Spinal cord (tissue), 10 donors: ENCODE results near the gene PPP2R2C. TPM values are rescaled to one million over a fixed set of nuclear protein-coding genes. Genes with fewer than 3 reads are reported as not detected.

Source experiments
- DNase-seq, 6 donors: peaks; one replicate each; pipeline versions ENCODE4 v3.0.0 to v3.0.0-alpha.2; 2013 to 2015; ENCODE audit warnings: low spot score in 6 of 6, low read depth in 4 of 6
- H3K27ac ChIP-seq: one replicate; pipeline ENCODE4 v1.5.1; 2013; ENCODE audit warnings: low read depth, low read length, control low read depth
- H3K27me3 ChIP-seq: one replicate; pipeline ENCODE4 v1.6.1; 2013; ENCODE audit warnings: low read length; ENCODE audit not compliant: control insufficient read depth, insufficient read depth
- H3K36me3 ChIP-seq: one replicate; pipeline ENCODE4 v1.6.1; 2013; ENCODE audit warnings: low read length; ENCODE audit not compliant: control insufficient read depth, insufficient read depth
- H3K4me1 ChIP-seq: one replicate; pipeline ENCODE4 v1.6.1; 2013; ENCODE audit warnings: low read length; ENCODE audit not compliant: control insufficient read depth, insufficient read depth
- H3K4me3 ChIP-seq: one replicate; pipeline ENCODE4 v1.5.1; 2013; ENCODE audit warnings: low read depth, low read length, control low read depth
- H3K9me3 ChIP-seq: one replicate; pipeline ENCODE4 v1.6.1; 2013; ENCODE audit warnings: low read length; ENCODE audit not compliant: control insufficient read depth, insufficient read depth
- WGBS: methylation state at CpG from one replicate; pipeline ENCODE4 v1.1.5; 2013; ENCODE audit warnings: missing lambda C conversion rate; ENCODE audit not compliant: insufficient coverage; 5-methylcytosine and 5-hydroxymethylcytosine counted together
- polyA plus RNA-seq, 2 donors: library from polyadenylated mRNA; unstranded; fragments of 120-200 nt; gene quantifications; one replicate each; pipeline ENCODE4 v1.2.1, GENCODE V29; 2013; ENCODE audit not compliant: insufficient read length in 2 of 2
- total RNA-seq, 2 donors: library from RNA; depleted of rRNA in 1 of 2; stranded (reverse); fragments of 120-200 nt in 1 of 2; fragments of >200 nt in 1 of 2; gene quantifications; one replicate each; pipeline versions ENCODE4 v1.2.3 to v1.2.4, GENCODE V29; 2013 to 2014
- donor health status: healthy.

PPP2R2C gene
- total and polyA plus RNA-seq, 4 donors = 17.2 to 114 (median 75.1) TPM

GRCh38 chr4:6435010-6435409, 37.4 kb downstream of the PPP2R2C start:
- peaks cover 2% of the 10 kb centered on the region for H3K9me3 ChIP-seq
- no peaks in the 10 kb centered on the region for H3K36me3 ChIP-seq
- peaks cover 11% of the 10 kb centered on the region for H3K4me1 ChIP-seq
- H3K27me3 ChIP-seq = no peaks in the 10 kb centered on the region
- H3K4me3 ChIP-seq = no peak overlapping the region
- DNase-seq = no peak
- H3K27ac ChIP-seq = no peak overlapping the region

GRCh38 chr4:6430927-6431326, 41.5 kb downstream of the PPP2R2C start:
- H3K4me1 ChIP-seq = peaks cover 17% of the 10 kb centered on the region
- H3K36me3 ChIP-seq = no peaks in the 10 kb centered on the region
- DNase-seq = no peak
- H3K9me3 ChIP-seq = peaks cover 2% of the 10 kb centered on the region
- WGBS = 91% methylated on average over 1 of the region's 4 CpGs
- no peak overlapping the region for H3K27ac ChIP-seq
- no peaks in the 10 kb centered on the region for H3K27me3 ChIP-seq
- H3K4me3 ChIP-seq = no peak overlapping the region

- WGBS = 25% methylated on average over 2 of the region's 5 CpGs
- no peak overlapping the region for H3K27ac ChIP-seq
- no peaks in the 10 kb centered on the region for H3K36me3 ChIP-seq
- peak in 1 of 6 donors; percentile 56 for DNase-seq
- no peak overlapping the region for H3K4me3 ChIP-seq
- H3K9me3 ChIP-seq = no peaks in the 10 kb centered on the region
- H3K27me3 ChIP-seq = no peaks in the 10 kb centered on the region
- peaks cover 29% of the 10 kb centered on the region for H3K4me1 ChIP-seq
Measured at GRCh38 chr4:6427439-6428090, 44.8 kb downstream of the PPP2R2C start.

DNA sequence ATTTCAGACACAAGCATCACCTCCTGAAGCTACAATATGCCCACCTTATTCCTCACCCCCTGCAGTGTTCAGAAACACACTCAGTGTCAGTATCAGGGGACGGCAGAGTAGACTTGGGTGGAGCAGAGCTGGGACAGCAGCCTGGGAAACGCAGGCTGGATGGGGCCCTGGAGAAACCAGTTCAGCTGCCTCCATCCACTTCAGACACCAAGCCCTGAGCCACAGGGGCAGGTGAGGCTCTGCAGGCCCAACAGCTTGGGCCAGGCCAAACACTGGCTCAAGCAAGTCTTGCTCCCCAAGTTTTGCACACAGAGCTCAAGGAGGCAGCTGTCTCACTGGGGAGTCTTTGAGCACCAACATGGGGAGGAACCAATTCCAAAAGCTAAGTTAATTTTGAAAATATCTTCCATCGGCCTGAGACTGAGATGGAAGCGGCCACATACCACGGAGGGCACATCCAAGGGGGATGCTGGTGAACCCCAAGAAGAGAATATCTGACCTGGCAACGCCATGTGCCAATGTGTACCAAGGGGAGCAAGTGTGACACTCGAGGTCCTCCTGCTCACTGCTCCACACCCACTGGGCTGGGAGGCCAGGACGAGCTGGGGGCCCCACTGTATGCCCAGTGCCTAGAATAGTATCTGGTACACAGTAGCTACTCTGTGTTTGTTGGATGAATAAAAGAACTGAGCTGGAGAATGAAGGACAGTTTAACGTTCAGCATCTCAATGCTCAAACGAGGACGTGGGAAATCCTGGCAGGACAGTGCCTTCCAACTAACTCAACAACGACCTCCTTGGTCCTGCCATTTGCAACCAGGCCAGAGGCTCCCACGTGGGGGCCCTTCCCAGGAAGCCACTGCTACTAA, 45.6 kb downstream of the PPP2R2C start:
- Histone ChIP-seq H3K4me3 (no peak overlapping the region), H3K27ac (no peak overlapping the region), H3K27me3 (no peaks in the 10 kb centered on the region), H3K9me3 (no peaks in the 10 kb centered on the region), H3K4me1 (peaks cover 29% of the 10 kb centered on the region), H3K36me3 (no peaks in the 10 kb centered on the region)
- 77% methylated on average over 12 of the region's 13 CpGs for WGBS
- no peak for DNase-seq

DNA sequence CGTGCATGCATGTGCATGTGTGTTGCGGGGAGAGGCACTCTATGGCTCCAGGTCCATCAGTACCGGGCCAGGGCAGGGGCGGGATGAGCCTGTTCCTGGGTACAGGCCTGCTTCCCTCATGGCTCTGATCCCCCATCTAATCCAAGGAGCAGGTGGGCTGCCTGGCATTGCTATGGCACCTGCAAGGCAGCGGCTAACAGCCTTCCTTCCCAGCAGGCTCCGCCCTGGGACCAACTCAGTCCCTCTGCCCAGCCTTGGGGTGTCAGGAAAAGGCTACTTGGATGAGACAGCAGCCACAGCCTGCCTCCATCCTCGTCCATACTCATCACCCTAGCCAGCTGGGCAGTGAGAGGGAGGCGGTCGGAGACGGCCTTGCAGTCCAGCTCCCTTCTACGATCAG, 46.5 kb downstream of the PPP2R2C start:
- no peak for DNase-seq
- Histone ChIP-seq H3K4me3 (no peak overlapping the region), H3K36me3 (peaks cover 7% of the 10 kb centered on the region), H3K27ac (no peak overlapping the region), H3K9me3 (no peaks in the 10 kb centered on the region), H3K4me1 (peaks cover 29% of the 10 kb centered on the region), H3K27me3 (no peaks in the 10 kb centered on the region)
- WGBS = 74% methylated on average over 9 of the region's 11 CpGs

DNA sequence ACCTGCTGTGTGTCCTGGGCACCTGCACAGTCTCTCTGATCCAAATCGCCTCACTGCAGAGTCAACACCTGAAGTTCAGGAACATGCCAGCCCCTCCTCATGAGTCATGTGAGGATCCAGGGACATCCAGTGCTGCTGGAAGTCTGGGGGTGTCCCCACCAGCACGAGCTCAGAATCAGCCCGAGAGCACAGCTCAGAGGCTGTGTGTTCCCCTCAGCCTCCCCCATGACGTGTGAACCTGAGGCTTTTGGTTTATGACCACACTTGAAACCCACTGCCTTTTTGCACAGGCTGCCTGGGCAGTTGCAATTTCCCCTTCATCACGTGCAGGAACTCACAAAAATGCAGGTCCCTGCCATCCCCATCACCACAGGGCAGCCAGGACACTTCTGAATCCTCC, 47.1 kb downstream of the PPP2R2C start:
- Histone ChIP-seq H3K36me3 (peaks cover 9% of the 10 kb centered on the region), H3K27me3 (no peaks in the 10 kb centered on the region), H3K27ac (no peak overlapping the region), H3K9me3 (no peaks in the 10 kb centered on the region), H3K4me1 (peaks cover 29% of the 10 kb centered on the region), H3K4me3 (no peak overlapping the region)
- no peak for DNase-seq
- 69% methylated on average over 4 of the region's 5 CpGs for WGBS

DNA sequence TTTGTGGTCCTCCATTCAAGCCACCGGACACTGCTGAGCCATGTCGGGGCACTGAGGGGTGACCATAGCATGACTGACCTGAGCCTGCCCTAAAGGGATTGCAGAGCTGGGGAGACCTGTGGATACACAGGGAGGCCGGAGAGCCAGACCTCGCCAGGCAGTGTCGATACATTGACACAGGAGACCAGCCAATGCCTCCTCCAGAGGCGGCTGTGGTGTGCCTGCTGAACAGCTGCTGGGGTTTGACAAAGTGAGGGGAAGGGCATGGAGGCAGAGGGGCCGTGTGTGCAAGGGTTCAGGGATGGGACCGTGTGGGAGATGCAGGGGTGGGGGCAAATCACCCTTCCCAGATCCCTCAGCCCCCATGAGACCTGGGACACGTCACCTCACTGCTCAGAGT, 48.0 kb downstream of the PPP2R2C start:
- DNase-seq = no peak
- Histone ChIP-seq H3K36me3 (peaks cover 9% of the 10 kb centered on the region), H3K4me3 (no peak overlapping the region), H3K27ac (no peak overlapping the region), H3K4me1 (peaks cover 25% of the 10 kb centered on the region), H3K9me3 (no peaks in the 10 kb centered on the region), H3K27me3 (no peaks in the 10 kb centered on the region)
- WGBS = 88% methylated on average over 8 of the region's 9 CpGs

DNA sequence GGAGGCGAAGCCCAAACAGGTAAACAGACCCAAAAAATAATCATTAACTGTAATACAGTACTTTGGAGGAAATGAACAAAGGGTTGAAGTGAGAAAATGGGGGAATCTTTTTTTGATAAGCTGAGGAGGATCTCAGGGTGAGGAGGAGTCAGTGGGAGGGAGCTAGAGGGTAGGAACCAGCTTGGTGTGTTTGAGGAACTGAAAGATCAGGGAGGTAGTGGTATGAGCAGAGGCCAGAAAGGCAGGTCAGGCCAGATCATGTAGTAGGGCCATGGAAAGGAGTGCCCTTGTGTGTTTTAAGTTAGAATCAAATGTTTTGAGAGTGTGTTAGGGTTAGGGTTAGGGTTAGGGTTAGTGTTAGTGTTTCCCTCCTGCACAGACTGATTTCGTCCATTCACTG, 48.8 kb downstream of the PPP2R2C start:
- no peaks in the 10 kb centered on the region for H3K27me3 ChIP-seq
- H3K27ac ChIP-seq = no peak overlapping the region
- H3K4me3 ChIP-seq = no peak overlapping the region
- WGBS = no CpG with 5 or more reads among the region's 2 CpGs
- DNase-seq = no peak
- H3K36me3 ChIP-seq = peaks cover 9% of the 10 kb centered on the region
- no peaks in the 10 kb centered on the region for H3K9me3 ChIP-seq
- peaks cover 28% of the 10 kb centered on the region for H3K4me1 ChIP-seq

DNA sequence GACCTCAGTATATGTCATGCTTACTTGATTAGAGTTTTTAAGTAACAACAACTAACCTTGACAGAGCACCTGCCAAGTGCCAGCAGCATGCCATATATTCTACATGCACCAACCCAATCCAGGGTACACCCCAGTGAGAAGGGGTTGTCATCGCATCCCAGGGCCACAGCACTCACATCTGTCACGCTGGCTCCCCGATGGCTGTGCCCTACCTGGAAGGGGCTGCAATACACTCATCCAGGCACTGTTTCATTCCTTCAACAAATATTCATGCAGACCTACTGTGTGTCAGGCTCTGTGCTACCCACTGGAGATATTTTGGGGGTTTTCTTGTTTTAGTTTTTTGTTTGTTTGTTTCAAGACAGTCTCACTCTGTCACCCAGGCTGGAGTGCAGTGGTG, 49.5 kb downstream of the PPP2R2C start:
- H3K36me3 ChIP-seq = peaks cover 9% of the 10 kb centered on the region
- H3K27me3 ChIP-seq = no peaks in the 10 kb centered on the region
- DNase-seq = no peak
- no peak overlapping the region for H3K4me3 ChIP-seq
- 100% methylated on average over 2 of the region's 3 CpGs for WGBS
- no peaks in the 10 kb centered on the region for H3K9me3 ChIP-seq
- no peak overlapping the region for H3K27ac ChIP-seq
- peaks cover 35% of the 10 kb centered on the region for H3K4me1 ChIP-seq

DNA sequence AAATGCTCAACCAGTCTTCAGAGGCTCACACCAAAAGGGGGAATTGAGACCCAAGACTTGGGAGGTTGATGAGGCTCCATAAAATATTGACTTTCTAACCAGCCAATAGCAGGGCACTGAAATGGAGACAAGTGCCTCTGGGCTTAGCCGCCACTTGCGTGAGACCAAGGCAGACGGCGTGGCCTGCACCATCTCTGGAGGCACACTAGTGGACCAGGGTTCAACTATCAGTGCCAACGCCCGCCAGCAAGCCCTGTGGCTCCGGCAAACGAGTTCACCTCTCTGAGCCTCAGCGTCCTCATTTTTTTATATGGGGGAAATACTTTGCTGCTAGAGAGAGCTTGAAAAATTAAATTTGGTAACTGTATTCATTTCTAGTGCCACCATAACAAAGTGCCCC, 50.3 kb downstream of the PPP2R2C start:
- no peaks in the 10 kb centered on the region for H3K27me3 ChIP-seq
- peaks cover 12% of the 10 kb centered on the region for H3K36me3 ChIP-seq
- H3K4me3 ChIP-seq = no peak overlapping the region
- H3K9me3 ChIP-seq = no peaks in the 10 kb centered on the region
- H3K4me1 ChIP-seq = peaks cover 38% of the 10 kb centered on the region
- 88% methylated on average over 5 of the region's 9 CpGs for WGBS
- no peak for DNase-seq
- no peak overlapping the region for H3K27ac ChIP-seq
